GM19372 (cell line): Measurements from ENCODE around the gene TMEM132A.
"Not testable (repeated sequence)": the region's sequence is repeated elsewhere in the genome, so short reads cannot be mapped to it uniquely, and the experiment has no call there.

ENCODE experiments used
- ATAC-seq: cut with Tn5 transposase; IDR thresholded peaks from one replicate; pipeline ENCODE4 v1.9.1; 2021; ENCODE audit warnings: mild to moderate bottlenecking, low read depth, moderate library complexity; ENCODE audit not compliant: unreplicated experiment

Gene TMEM132A

DNA sequence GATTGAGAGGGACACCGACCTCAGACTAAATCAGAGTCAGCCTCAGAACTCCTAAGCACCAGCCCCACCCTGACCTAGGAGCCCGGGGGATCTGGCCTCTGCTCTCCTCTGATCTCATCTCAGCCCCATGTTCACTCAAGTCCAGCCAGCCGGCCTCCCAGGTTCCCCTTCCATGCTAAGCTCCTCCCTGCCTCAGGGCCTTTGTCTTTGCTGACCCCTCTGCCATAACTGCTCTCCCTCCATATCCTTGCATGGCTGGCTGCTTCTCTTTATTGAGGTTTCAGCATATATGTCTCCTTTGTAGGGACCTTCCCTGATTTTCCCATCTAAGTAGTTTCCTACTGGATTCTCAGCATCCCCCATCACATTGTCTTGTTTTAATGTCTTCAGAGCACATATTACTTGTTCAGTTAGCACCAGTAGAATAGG lies 28.5 kb downstream of the TMEM132A start:
- no peak for ATAC-seq

DNA sequence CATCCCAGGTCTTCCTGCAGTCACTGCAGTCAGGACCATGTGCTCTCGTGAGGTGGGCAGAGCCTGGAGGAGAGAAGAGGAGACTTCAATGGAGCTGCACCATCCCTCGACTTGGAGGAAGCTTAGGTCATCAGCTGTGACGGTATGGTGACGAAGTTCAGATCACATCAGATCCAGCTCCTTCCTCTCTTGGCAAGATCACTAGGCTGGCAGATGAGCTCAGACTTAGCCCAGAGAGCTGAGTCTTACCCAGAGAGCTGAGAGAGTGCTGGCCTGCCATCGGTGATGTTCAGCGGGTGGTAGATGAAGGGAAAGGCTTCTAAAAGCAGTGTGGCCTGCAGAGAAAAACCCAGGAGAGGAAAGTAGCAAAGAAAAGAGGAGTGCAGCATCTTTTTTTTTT lies 29.5 kb downstream of the TMEM132A start:
- ATAC-seq = no peak

DNA sequence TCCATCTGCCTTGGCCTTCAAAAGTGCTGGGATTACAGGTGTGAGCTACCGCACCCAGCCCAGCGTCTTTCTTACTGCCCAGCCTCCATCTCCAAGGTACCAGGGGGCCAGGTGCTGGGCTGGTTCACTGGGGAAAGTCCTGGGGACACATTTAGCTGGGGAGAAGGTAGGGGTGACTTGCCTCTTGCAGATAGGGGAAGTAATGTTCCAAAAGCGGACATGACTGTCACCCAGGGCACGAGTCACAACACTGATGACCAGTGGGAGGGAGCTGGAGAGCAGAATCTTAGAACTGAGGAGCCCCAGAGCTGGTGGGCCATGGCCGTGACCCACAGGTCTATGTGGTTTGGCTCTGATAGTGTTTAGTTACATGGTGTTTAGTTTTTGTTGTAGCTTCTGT lies 30.2 kb downstream of the TMEM132A start:
- no peak for ATAC-seq

DNA sequence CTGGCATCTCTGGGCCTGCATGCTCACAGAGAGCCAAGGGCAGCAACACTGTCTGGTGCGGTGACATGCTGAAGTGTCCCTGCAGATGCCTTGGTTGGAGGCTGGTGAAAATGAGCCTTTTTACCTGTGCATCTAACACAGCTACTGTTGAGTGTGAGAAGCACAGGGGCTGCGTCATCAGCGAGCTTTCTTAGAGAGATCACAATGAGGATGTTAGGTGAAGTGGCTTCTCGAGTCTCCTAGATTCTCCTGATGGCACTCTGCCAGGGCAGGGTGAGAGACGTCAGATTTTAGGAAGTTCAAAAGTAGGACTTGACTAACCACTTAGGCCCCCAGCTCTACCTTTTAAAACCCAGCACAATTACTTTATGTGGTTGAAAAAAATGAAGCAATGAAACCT lies 31.3 kb downstream of the TMEM132A start:
- no peak for ATAC-seq

DNA sequence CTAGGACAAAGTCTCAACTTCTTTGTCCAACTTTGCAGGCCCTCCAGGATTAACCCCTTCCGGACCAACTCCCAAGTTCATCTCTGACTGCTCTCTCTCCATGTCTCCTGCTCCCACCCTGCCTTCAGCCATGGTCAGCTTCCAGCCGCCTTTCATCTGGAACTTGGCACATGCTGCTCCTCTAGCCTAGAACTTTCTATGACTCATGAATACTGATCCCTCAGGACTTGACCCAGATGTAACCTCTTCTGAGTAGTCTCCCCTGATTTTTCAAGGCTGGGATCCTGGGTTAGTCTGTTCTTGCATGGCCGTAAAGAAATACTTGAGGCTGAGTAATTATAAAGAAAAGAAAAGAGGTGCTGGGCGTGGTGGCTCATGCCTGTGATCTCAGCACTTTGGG lies 32.9 kb downstream of the TMEM132A start:
- no peak for ATAC-seq

DNA sequence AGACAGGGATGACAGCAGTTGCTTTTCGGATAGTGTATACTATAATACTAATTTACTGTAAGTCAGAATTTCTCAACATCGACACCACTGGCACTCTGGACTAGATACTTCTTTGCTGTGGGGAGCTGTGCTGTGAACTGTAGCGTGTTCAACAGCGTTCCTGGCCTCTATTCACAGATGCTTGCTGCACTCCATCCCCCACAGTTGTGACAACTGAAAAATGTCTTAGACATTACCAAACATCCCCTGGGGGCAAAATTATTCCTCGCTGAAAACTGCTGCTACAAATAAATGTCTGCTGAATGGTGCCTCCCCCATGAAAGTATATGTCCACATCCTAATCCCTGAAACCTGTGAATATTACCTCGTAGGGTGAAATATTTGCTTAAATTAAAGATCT lies 35.2 kb downstream of the TMEM132A start:
- no peak for ATAC-seq

DNA sequence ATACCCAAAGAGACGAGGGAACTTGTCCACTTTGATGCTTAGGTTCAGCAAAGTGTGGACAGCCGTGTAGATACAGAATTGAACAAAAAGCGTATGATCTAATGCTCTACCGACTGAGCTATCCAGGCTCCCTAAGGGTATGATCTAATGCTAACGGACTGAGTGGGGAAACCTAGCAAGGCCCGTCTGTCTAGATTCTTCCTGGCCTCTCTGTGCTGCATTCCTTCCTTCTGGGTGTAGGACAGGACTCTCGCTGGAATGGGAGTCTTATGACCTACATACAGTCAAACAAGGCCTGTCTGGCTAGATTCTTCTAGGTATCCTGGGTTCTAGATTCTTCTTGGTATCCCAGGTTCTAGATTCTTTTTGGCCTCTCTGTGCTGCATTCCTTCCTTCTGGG lies 36.1 kb downstream of the TMEM132A start:
- no peak for ATAC-seq

DNA sequence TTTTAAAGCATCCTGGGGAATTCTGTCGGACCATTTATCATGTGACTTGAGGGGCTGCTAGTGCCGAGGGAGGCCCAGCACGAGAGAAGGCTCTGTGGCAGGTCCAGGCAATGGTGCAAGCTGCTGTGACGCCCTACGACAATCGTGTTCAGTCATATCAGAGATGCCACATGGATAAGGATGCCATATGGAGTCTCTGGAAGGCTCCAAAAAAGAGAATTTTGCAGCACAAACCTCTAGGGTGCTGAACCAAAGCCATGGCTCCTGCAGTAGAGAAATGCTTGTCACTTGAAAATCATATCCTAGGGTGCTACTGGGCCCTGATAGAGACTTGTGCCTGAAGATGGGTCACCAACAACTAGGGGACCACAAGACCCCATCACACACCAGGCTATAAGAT lies 40.5 kb downstream of the TMEM132A start:
- ATAC-seq = no peak

DNA sequence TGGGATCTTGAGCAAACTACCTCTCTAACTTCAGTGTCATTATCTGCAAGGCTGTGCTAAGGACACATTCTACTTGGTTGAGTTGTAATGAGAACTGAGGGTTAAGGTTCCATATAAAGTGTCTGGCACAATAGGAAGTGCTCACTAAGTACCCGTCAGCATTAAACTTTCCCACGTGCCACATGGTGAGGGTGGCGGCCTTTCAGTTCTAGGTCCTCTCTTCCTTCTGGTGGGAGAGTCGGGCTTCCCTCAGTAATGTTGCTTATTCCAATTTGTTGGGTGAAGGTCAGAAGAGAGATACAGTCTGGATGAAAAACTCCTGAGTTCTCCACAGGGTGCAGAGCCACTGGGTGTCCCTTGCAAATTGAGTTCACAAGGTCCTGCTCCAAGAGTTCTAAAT lies 42.6 kb downstream of the TMEM132A start:
- ATAC-seq = no peak

DNA sequence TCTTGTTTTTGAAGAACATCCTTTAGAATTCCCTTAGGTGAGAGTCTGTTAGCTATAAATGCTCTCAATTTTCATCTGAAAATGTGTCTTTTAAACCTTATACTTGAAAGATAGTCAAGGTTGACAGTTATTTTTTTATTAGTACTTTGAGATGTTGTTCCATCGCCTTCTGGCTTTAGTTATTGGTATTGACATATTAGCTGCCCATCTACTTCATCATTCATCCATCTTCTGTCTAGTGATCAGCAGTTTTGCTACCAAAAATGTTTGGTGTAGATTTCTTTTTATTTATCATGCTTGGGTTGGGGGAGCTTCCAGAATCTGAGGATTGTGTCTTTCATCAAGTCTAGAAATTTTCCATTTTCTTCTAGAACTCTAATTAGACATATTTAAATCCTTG lies 44.0 kb downstream of the TMEM132A start:
- no peak for ATAC-seq

DNA sequence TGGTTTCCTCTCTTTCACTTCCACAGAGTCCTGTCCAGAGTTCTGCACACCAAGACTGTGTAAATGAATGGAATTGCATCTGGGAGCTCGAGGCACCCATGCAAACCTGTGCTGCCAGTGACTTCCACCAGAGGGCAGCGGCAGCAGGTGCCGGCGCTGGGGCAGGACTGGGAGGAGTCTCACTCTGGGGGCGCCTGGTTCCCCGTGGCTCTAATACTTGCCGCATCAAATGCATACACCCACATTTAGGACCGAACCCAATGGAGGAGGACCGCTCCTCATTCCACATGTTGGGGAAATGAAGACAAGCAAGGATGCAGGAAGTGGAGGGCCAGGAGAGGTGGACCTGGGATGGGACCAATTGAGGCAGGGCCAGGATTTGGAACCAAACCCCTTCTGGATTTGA lies 46.1 kb downstream of the TMEM132A start:
- peak; percentile 59 for ATAC-seq

DNA sequence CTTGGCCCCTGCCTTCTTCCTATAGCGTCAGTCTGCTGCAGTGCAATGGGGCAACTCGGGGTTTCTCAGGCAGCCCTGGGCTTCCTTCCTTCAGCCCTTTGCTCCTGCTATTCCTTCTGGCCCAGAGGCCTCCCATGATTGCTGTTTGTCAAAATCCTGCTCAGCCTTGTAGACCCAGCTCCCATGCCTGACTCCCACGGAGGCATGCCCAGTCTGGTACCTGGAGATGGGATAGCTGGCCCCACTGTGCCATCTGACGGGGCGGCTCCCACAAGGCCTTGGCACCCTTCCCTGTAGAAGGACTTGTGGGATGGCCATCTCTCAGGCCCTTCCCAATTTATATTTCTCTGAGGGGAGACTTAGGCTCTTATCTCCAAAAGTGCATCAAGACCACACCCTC lies 46.6 kb downstream of the TMEM132A start:
- ATAC-seq = no peak

DNA sequence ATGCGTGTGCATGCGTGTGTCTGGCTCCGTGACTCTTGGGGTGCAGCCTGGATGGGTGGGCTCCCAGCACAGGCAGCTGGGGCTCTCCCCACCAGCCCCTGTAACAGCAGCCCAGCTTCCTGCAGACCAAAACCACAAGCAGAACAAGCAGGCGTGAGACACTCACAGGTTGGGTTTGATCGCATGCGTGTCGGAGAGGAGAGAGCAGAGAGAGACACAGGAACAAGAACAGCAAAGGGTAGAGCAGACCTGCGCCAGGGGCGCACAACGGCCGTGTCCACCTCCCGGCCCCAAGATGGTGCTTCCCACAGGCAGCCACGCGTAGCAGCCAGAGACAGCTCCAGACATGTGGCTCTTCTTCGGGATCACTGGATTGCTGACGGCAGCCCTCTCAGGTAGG lies 47.3 kb downstream of the TMEM132A start, which contains the start of gene CD6:
TSS of gene CD6 (plus strand) at position 161 of the 400 bp plus-strand sequence. CDS start at position 347, 186 bp downstream.
- no peak for ATAC-seq

DNA sequence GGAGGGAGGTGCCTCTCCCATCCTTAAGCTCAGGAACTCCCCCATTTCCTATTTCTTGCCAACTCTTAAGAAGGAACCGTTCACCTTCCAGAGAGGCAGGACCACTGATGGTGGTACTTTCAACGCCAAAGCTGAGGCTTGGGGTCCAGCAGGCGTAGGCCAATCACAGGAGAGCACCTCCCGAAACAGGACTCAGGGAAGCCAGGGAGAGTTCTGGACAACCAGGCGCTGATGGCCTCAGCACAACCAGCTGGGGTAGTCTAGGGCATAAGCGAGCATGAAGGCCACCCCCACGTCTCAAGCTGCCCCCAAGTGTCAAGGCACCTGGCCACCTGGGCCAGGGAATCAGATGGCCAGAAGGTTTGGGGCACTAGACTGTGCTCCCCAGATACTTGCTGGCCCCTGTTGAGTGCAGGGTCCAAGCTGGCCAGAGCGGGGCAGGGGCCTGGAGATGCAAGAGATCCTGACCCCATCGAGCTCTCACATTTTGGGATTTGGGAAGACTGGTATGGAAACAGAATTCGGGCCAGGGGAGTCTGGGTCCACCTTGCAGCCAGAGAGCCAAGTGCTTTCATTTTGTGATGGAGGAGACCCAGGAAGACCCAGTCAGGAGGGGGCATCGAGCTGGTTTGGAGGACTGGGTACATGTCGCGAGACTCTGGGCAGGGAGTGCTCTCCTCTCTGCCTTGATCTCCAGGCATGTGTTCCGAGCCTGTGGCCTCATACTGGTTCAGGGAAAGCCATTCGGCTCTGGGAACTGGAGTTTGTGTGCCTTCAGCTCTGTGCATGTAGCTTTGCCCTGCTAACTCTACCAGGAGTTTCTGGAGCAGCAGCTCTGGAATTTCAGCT lies 48.1 kb downstream of the TMEM132A start:
- no peak for ATAC-seq

DNA sequence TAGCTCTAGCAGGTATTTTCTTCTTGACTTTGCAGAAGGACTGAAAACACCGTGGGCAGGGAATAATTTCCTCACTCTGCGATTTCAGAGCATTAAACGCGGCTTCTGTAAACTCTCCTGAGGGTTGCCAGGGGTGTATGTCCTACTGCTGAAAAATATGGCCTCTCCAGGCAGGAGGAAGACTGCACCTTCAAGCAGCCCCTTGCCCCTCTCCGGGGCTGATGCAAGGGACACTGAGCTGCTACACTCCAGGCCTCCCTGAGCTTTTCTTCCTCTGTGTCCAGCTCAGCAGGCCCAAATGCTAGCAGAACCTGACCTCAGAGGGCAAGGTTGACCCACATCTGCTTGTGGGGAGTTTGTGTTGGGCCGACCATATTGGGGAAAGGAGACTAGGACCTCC lies 49.4 kb downstream of the TMEM132A start:
- ATAC-seq = no peak

DNA sequence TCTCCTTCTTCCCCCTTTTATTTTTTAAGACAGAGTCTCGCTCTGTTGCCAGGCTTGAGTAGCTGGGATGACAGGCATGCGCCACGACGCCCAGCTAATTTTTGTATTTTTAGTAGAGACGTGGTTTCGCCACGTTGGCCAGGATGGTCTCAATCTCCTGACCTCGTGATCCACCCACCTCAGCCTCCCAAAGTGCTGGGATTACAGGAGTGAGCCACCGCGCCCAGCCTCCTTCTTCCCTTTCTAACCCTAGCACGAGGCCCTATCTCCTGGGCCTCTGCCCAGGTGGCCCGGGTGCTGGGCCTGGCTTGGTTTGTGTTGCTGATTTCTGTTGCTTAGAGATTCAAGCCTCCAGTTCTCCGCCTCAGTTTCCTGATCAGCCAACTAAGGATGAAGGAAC lies 50.1 kb downstream of the TMEM132A start:
- ATAC-seq = not testable (repeated sequence)

DNA sequence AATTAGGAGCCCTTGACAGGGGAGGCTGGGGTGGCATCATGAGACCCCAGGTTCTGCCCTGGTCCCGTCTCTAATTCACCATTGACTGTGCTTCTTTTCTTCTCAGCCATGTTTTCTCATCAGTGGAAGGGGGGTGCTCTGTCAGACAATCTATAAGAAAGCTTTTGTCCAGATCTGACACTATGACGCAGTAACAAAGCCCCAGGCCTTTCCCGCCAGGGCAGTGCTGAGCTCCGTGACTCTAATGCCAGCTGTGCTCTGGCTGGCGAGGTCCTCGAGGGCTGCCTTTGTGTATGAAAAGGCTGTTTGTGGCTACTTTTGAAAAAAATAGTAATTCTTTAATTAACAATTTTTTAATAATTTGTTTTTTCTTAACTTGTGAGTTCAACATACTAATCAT lies 50.5 kb downstream of the TMEM132A start:
- ATAC-seq = no peak

DNA sequence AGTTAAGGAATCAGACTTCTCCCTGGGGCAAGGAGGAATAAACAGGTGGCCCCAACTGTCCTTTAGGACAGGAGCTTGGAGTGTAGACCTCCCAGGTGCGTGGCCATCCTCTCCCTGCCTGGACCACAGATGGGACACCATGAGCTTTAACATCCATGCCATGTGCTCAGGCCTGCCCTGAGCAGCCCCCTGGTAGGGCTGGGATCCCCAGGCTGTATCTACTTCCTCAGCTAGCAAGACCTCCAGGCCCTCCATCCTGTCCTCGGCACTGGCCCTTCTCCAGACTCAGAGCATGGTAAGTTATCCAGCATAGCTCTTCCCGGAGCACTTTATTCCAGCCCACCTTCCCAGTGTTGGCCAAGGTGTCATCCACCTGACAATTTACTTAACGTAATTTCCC lies 53.0 kb downstream of the TMEM132A start:
- ATAC-seq = no peak

DNA sequence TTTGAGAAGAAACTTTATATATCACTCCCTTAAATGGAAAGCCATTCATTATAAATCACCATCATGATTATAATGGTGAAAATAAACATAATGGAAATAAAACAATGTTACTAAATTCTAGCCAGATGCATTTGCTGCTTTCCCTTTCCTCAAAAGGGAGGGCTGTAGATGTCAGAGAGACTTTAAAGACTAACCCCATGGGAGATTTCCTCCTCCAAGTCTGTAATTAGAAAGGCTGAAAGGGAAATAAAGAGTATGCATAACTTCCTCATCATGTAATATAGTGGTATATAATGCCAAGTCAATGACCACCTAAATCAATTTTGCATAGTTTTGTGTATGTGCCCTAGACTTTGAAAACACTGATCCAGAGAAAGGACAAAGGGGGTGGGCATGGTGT lies 53.6 kb downstream of the TMEM132A start:
- no peak for ATAC-seq

DNA sequence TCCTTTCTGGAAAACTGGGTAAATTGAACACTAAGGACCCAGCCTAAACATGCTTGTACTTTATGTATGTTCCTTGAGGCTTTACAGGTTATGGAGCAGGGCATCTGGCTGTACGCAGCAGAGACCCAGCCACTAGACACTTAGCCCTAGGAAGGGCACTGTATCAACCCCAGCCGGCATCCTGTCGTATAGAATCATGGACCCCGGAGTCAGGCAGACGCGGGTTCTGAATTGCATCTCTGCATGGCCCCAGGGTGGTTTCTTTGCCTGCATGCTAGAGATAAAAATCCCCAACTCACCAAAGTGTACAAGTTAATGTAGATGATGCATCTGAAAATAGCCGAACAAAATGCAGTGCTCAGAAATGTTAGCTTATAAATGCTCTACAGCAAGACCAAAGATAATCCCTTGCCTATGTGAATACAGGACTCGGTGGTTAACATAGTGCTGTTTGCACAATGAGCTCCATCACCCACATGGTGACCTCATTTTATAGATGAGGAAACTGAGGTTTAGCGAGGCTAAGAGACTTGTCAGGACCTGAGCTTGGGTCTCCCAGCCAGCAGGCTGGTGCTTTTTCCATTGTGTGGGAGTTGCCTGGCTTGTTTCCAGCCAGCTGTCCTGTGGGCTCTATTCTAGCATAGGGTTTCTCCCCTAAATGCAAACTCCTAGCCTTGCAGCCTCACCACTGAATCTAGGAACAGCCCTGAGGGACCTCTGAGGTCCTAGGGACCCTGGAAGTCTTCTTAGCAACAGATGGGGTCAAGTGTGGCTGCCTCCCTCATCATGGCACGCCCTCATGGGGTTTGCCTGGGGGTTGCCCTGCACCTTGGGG lies 54.5 kb downstream of the TMEM132A start:
- ATAC-seq = no peak

DNA sequence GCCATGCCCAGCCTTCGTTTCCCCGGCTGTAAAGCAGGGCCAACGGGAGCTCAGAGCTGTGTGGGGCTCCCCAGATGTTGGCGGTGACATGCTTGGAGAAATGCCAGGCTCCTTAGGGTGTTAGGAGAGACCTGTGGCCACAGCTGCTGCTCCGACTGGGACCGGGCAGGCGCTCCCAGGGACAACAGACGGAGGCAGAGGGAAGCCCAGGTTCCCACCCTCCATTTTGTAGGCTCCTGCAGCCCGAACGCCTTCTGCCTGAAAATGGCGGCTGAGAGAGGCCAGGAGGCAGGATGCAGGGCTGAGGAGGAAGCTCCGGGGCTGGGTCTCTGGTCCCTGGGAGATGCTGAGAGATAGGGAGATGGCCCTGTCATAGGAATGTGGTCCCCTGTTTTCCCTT lies 57.3 kb downstream of the TMEM132A start:
- no peak for ATAC-seq

DNA sequence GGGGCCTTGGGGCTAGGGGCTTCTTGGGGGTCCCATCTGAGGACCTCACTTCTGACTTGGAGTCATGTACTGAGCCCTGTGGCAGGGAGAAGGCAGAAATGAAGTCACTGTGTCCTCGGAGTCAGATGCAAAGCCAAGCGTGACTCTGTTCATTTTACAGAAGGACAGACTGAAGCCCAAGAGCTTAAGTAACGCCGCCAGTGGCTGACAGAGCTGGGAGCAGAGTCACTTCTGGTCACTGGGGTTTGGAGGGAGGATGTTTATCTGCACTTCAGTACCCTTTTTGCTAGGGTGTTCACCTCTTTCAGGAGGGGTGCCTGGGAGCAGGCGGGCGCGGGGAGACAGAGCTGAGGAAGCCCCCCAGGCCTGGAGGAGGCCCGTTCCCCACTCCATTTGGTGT lies 57.9 kb downstream of the TMEM132A start:
- no peak for ATAC-seq
